GM12878 (cell line): ENCODE data around the gene NFATC1. TPM values are rescaled to one million over a fixed set of nuclear protein-coding genes. Genes with fewer than 3 reads are reported as not detected.

Source experiments
- ATAC-seq: fragments of 200-7000 bp; cut with Tn5 transposase; 3 replicates; pipeline ENCODE4 v1.9.1; 2020; ENCODE audit warnings: mild to moderate bottlenecking, moderate library complexity
- BruUV-seq: library from RNA; stranded (reverse); fragments of 400-500 nt; replicated peaks from 2 replicates; lab custom pipeline; 2021; lab: Mats Ljungman, UMichigan
- CTCF ChIA-PET: fragments of 300-600 bp; sonication (Branson Sonifier 250); formaldehyde crosslinking; extraction: SDS; loops from one replicate; lab custom pipeline; 2021; ENCODE audit warnings: inconsistent platforms; lab: Yijun Ruan, JAX
- POLR2A ChIA-PET: fragments of 350-600 bp; formaldehyde crosslinking; extraction: SDS; loops from one replicate; lab custom pipeline; 2021; ENCODE audit warnings: inconsistent platforms; lab: Charles Lee
- RAD21 ChIA-PET: fragments of 300-600 bp; sonication (Branson Sonifier 250); formaldehyde crosslinking; loops from one replicate; lab custom pipeline; 2023; ENCODE audit warnings: antibody characterized with exemption; ENCODE audit not compliant: unreplicated experiment; lab: Charles Lee
- SMC1A ChIA-PET: fragments of 300-600 bp; sonication (Branson Sonifier 250); formaldehyde crosslinking; loops from one replicate; lab custom pipeline; 2023; ENCODE audit not compliant: unreplicated experiment, uncharacterized antibody; lab: Charles Lee
- DNase-seq: peaks from one replicate; pipeline ENCODE4 v3.0.0-alpha.2; 2011; ENCODE audit warnings: low read depth, low spot score
- FAIRE-seq: peaks from 3 replicates; lab custom pipeline; 2011; peaks lifted over from hg19 to GRCh38; lab: Jason Lieb, UNC
- H2AFZ ChIP-seq: 2 replicates; pipeline ENCODE4 v1.6.0; 2011; ENCODE audit warnings: low read depth, low read length, control low read depth; ENCODE audit not compliant: control insufficient read depth
- H3K27ac ChIP-seq: 2 replicates; pipeline ENCODE4 v1.5.1; 2011; ENCODE audit warnings: control low read depth; ENCODE audit not compliant: control insufficient read depth, insufficient read depth
- H3K27me3 ChIP-seq, 2 experiments: replicated peaks in 1 of 2; 2 replicates each; pipeline versions ENCODE4 v1.6.0 to v1.6.1; 2011; ENCODE audit warnings: low read length in 1 of 2; ENCODE audit not compliant: control insufficient read depth in 2 of 2, insufficient read depth in 2 of 2
- H3K36me3 ChIP-seq, 2 experiments: 2 replicates each; pipeline ENCODE4 v1.5.1; 2011; ENCODE audit warnings: low read length in 1 of 2; ENCODE audit not compliant: control insufficient read depth in 2 of 2, insufficient read depth in 2 of 2
- H3K4me1 ChIP-seq: 2 replicates; pipeline ENCODE4 v1.6.1; 2011; ENCODE audit warnings: mild to moderate bottlenecking, low read length, moderate library complexity, mixed read lengths; ENCODE audit not compliant: control insufficient read depth, insufficient read depth
- H3K4me2 ChIP-seq: 2 replicates; pipeline ENCODE4 v1.6.0; 2011; ENCODE audit warnings: control low read depth; ENCODE audit not compliant: control insufficient read depth, insufficient read depth
- H3K4me3 ChIP-seq: fragments of 200-600 bp; sonication (generic); 2 replicates; pipeline ENCODE4 v1.5.1; 2016
- H3K79me2 ChIP-seq: 2 replicates; pipeline ENCODE4 v1.6.0; 2011; ENCODE audit warnings: low read length; ENCODE audit not compliant: control insufficient read depth, insufficient read depth
- H3K9ac ChIP-seq: 2 replicates; pipeline ENCODE4 v1.8.0; 2011; ENCODE audit warnings: low read length, control low read depth, mixed read lengths; ENCODE audit not compliant: control insufficient read depth, insufficient read depth
- H3K9me3 ChIP-seq: replicated peaks from 3 replicates; pipeline ENCODE4 v1.5.1; 2011; ENCODE audit warnings: mild to moderate bottlenecking, low read length; ENCODE audit not compliant: control insufficient read depth, insufficient read depth
- H4K20me1 ChIP-seq: 2 replicates; pipeline ENCODE4 v1.6.0; 2011; ENCODE audit not compliant: control insufficient read depth, insufficient read depth
- ESRRA ChIP-seq: IDR thresholded peaks from 2 replicates; pipeline ENCODE4 v1.6.1; 2012; ENCODE audit warnings: mild to moderate bottlenecking, low read length, improper control_type of control experiment
- MYC ChIP-seq: IDR thresholded peaks from 2 replicates; pipeline ENCODE4 v1.6.1; 2011; ENCODE audit warnings: mild to moderate bottlenecking, low read length, moderate library complexity, inconsistent platforms; ENCODE audit not compliant: insufficient read depth, insufficient replicate concordance, insufficient read length, severe bottlenecking
- NR2F1 ChIP-seq: fragments of 450-650 bp; conservative IDR thresholded peaks from 2 replicates; pipeline ENCODE4 v1.6.1; 2017; ENCODE audit warnings: mild to moderate bottlenecking
- STAT1 ChIP-seq: fragments of 450-650 bp; conservative IDR thresholded peaks from 2 replicates; pipeline ENCODE4 v1.6.1; 2014; ENCODE audit warnings: antibody characterized with exemption, mild to moderate bottlenecking
- TAF1 ChIP-seq: IDR thresholded peaks from 2 replicates; pipeline ENCODE4 v1.6.1; 2011; ENCODE audit warnings: mild to moderate bottlenecking, low read depth, low read length, borderline replicate concordance
- WGBS: methylation state at CpG from one replicate; pipeline ENCODE4 v1.1.6; 2016; ENCODE audit warnings: low lambda C conversion rate; ENCODE audit not compliant: insufficient replicate concordance, insufficient coverage; ENCODE audit errors: missing lambda C conversion rate; 5-methylcytosine and 5-hydroxymethylcytosine counted together
- in situ Hi-C: fragments of 300-500 bp; cut with MboI; formaldehyde crosslinking; loops from 9 replicates; pipeline ENCODE4 v1.14.3; 2018; ENCODE audit warnings: mixed read lengths
- intact Hi-C: fragments of 100-400 bp; cut with micrococcal nuclease; formaldehyde crosslinking; loops from one replicate; pipeline ENCODE4 v1.14.2; 2022; ENCODE audit not compliant: unreplicated experiment
- polyA plus RNA-seq, 11 experiments: library from polyadenylated mRNA; depleted of rRNA in 4 of 11; unstranded in 6 of 11; stranded (reverse) in 5 of 11; fragments of >200 nt; fragmentation: Nextera tagmentation in 4 of 11; fragmentation: Illumina TruSeq in 1 of 11; extraction: Ambion mirVana in 4 of 11; extraction: Trizol in 1 of 11; gene quantifications; 1 replicate in 1 of 11; 2 replicates in 10 of 11; pipeline versions ENCODE4 v1.2.1 to v1.2.3, GENCODE V29; 2011 to 2016; ENCODE audit warnings: inconsistent platforms in 2 of 11, missing spikeins in 2 of 11, low read depth in 1 of 11
- total RNA-seq, 4 experiments: library from RNA; depleted of rRNA in 3 of 4; stranded (reverse); fragments of >200 nt in 3 of 4; fragmentation: Illumina TruSeq in 1 of 4; extraction: Trizol in 1 of 4; gene quantifications; 2 replicates each; pipeline versions ENCODE4 v1.2.1 to v1.2.3, GENCODE V29; 2013 to 2021
- TF ChIP-seq, protein P1 (sequence below): fragments of 450-650 bp; IDR thresholded peaks from 2 replicates; pipeline ENCODE4 v1.6.1; 2017; ENCODE audit warnings: mild to moderate bottlenecking, low read depth, inconsistent platforms; ENCODE audit not compliant: poor library complexity, severe bottlenecking

NFATC1 gene
- total and polyA plus RNA-seq, 10 of the 15 experiments (the other 5 are each of a cell fraction or from before 2014, with no cell fraction given): 0.84 to 20.8 (median 5.1) TPM

DNA sequence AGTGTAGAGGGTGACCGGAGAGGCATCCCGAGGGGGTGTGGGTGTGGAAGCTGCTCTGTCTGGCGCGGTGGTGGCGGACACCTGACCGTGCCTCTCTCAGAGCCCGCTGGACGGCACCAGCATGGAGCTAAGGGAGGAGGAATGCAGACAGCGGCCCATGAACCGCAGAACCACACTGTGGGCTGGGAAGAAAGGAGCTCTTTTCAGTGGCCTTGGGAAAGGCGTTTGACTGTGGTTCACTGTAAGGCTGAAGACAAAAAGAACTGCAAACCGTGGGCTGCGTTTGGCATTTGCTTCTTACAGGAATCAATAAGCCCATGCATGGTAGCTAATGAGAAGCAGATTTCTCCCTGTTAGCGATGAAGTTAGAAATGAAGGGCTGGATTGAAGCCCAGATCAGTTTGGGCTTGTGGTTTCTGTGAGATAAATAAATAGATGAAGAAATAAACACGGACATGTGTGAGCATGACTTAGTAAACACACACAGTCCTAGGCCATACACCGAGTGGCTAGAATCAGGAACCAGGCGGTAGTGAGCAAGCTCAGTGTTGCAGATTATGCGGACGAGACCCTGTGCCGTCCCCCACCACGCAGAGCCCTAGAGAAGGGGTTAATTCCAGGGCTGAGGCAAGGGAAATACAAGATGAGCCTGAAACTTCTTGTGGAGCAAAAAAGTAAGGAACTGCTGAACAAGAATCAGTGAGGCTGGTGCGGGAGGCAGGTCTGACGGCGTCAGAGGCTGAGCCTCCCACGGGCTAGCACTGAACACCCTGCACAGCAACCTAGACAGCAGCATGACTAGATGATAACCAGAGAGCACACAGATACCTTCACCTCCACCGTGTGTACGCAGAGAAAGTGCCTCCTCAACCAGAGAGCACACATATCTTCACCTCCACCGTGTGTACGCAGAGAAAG, 29.3 kb upstream of the NFATC1 start:
- BruUV-seq: no TSS peak
- Histone ChIP-seq H3K36me3 (peaks cover 0 to 5% of the 10 kb centered on the region in 2 experiments), H3K9me3 (no peaks in the 10 kb centered on the region), H3K27me3 (no peaks in the 10 kb centered on the region), H3K4me2 (no peak overlapping the region), H3K9ac (no peak overlapping the region), H2AFZ (no peak overlapping the region), H3K4me1 (no peaks in the 10 kb centered on the region), H3K79me2 (no peaks in the 10 kb centered on the region), H3K27ac (no peak overlapping the region), H3K4me3 (no peak overlapping the region), H4K20me1 (no peaks in the 10 kb centered on the region)
- DNase-seq (no peak), ATAC-seq (no peak), FAIRE-seq (no peak)
- intact Hi-C loops (no loop called here), in situ Hi-C loops (no loop called here)
- POLR2A ChIA-PET: no interaction called here
- TF ChIP-seq MYC (no peak), NR2F1 (no peak), STAT1 (no peak), TAF1 (no peak), ESRRA (no peak)
- TF ChIP-seq, protein P1, sequence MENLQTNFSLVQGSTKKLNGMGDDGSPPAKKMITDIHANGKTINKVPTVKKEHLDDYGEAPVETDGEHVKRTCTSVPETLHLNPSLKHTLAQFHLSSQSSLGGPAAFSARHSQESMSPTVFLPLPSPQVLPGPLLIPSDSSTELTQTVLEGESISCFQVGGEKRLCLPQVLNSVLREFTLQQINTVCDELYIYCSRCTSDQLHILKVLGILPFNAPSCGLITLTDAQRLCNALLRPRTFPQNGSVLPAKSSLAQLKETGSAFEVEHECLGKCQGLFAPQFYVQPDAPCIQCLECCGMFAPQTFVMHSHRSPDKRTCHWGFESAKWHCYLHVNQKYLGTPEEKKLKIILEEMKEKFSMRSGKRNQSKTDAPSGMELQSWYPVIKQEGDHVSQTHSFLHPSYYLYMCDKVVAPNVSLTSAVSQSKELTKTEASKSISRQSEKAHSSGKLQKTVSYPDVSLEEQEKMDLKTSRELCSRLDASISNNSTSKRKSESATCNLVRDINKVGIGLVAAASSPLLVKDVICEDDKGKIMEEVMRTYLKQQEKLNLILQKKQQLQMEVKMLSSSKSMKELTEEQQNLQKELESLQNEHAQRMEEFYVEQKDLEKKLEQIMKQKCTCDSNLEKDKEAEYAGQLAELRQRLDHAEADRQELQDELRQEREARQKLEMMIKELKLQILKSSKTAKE: no peak
- SMC1A ChIA-PET: no interaction called here
- WGBS: 97% methylated on average over 29 of the region's 29 CpGs
- CTCF ChIA-PET: no interaction called here
- RAD21 ChIA-PET: no interaction called here
